HG02588 (cell line): ENCODE data around the gene CROCC2.
A peak's percentile ranks its signal among the peaks of the same experiment; 100 is the strongest.

Source experiments
- ATAC-seq: cut with Tn5 transposase; IDR thresholded peaks from one replicate; pipeline ENCODE4 v1.9.1; 2021; ENCODE audit warnings: mild to moderate bottlenecking, moderate library complexity; ENCODE audit not compliant: unreplicated experiment

The CROCC2 gene

GRCh38 chr2:241031436-241032165 is 125.5 kb downstream of the CROCC2 start:
- no peak for ATAC-seq

GRCh38 chr2:241033336-241033987 is 127.3 kb downstream of the CROCC2 start:
- no peak for ATAC-seq

DNA sequence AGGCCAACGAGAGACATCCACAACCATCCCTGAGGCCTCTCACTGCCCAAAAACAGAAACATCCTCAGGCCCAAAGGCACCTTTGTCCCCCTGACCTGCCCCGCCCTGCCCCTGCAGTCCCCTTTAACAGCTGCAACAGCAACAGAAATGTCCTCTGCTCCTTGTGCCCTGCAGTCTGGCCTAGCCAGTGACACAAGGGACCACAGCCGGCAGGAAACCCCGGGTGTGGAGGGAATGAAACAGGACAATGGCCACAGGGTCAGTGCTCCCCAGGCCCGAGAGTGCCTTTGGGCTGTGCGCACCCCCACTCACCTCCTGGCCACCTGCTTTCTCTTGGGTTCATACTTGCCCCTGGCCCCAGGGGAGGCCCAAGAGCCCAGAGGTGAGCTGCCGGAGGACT is 127.9 kb downstream of the CROCC2 start:
- no peak for ATAC-seq

- ATAC-seq: no peak
Measured at GRCh38 chr2:241034490-241035141, 128.5 kb downstream of the CROCC2 start.

GRCh38 chr2:241035142-241035817 is 129.1 kb downstream of the CROCC2 start:
- no peak for ATAC-seq

- no peak for ATAC-seq
Measured at GRCh38 chr2:241035818-241036396, 129.8 kb downstream of the CROCC2 start.

GRCh38 chr2:241036397-241036963 is 130.3 kb downstream of the CROCC2 start:
- ATAC-seq: peak; percentile 69

GRCh38 chr2:241036964-241037421 is 130.9 kb downstream of the CROCC2 start:
- peak; percentile 30 for ATAC-seq

- no peak for ATAC-seq
Measured at GRCh38 chr2:241037498-241037897, 131.4 kb downstream of the CROCC2 start.

DNA sequence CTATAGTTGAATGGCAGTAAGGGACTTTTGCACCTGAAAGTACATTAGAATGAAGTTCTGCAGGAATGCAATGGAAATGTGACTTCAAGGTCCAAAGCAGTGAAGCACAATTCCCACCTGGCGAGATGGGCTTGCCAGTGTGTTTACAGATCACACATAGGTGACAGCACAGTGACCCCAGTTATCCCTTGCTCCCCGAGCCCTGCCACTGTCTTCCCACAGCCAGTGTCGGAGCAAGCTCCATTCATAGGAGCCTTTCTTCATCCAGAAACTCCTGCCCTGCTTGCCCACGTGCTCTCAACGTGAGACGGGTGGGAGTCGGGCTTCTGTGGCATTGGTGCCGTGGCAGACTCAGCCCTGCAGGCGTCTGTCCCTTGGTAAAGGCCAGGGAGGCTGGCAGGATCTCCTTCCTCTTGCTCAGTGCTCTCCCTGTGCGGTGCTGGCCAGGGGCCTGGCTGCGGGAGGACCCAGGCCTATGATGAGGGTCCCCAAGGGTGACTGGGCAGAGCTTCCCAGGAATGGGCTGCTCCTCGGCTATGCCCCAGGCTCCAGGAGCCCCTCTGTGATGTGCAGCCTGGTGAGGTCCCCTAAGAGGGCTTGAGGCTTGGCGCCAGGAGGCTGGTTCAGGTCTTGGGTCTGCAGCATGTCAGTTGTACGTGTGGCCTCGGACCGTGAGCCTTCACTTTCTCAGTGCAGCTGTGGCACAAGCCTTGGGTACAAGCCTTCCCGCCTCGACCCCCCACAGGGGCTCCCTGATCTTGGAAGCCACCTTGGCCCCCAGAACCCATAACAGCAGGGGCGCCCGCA is 132.4 kb downstream of the CROCC2 start:
- no peak for ATAC-seq

DNA sequence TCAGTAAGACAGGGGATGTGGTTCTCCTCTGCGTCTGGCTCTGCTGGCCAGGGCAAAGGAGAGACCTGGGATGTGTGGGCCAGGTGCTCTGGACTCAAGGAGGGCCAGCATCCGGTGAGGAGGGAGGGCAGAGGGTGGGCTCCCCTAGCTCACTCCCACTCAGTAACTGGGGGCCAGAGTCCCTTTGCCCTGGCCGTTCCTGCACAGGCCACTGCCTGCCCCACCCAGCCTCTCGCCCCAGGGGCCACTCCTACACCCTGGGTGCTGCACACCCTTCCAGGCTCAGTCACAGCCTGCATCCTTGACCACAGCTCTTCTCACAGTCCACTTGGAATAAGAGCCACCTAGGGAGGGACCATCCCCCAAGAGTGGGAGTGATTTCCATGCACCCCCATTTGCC is 133.3 kb downstream of the CROCC2 start:
- no peak for ATAC-seq

DNA sequence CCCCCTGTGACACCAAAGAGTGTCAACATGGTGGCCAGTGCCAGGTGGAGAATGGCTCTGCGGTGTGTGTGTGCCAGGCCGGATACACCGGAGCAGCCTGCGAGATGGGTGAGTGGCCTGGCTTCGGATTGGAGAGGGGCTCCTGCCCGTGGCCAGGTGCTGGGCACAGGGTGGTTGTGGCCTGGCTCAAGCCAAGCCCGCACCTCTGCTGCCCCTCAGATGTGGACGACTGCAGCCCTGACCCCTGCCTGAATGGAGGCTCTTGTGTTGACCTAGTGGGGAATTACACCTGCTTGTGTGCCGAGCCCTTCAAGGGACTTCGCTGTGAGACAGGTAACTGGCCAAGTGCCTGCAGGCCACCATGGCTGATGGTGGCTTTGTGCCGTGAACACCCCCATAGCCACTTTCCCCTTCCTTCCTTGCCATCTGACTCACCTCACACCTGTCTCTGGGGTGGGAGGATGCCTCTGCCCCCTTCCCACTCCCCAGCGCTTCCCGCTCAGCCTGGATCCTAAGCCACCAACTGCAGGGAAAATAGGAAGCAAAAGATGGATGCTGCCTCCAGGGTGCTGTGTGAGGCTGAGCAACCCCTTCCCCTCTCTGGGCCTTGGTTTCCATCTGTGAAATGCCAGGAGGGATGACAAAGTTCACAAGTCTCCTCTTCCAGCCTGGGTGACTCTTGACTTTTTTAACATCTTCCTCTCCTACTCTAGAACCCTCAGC is 134.1 kb downstream of the CROCC2 start:
- no peak for ATAC-seq

- ATAC-seq: peak; percentile 52
Measured at GRCh38 chr2:241041589-241042158, 135.5 kb downstream of the CROCC2 start.
